ENCODE data around the gene TMX4.
"Not testable (repeated sequence)": the region's sequence is repeated elsewhere in the genome, so short reads cannot be mapped to it uniquely, and the experiment has no call there.

The TMX4 gene

DNA sequence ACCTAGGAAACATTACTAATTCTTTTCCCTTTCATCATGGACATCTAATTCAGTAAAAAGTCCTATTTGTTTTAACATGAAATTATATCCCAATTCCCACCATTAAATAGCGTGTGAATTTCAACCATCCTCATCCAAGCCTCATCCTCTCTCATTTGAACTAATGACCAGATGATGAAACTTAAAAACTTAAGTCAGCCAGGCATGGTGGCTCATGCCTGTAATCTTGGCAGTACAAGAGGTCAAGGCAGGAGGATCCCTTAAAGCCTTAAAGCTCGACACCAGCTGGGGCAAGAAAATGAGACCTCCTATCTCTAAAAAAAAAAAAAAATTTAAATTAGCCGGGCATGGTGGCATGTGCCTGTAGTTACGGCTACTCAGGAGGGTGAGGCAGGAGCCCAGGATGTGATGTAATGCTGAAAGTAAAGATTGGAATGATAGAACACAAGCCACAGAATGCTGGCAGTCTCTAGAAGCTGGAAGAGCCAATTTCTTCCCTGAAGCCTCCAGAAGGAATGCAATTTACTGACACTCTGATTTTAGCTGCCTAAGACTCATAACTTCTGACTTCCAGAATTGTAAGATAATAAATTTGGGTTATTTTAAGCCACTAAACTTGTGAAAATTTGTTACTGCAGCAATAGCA, 52.2 kb downstream of the TMX4 start:
- peak; percentile 42 for DNase-seq (ENCODE audit: low read depth)

DNA sequence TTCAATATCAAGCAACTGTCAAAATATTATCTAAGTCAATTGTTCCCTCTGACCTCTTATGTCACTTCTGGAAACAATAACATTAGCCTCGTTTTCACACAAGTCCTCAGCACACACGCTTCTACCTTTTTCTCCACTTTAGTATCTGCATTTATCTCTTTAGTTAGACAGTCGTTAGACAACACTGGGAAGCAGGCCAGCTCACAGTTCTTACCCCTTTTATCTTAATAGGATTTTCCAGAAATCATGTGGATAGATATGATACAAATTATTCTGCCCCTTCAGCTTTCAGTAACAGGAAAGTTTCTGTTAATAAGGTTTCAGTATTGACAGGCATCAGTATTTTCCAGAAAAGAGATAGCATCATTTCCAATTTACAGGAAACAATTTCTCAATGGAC, 53.4 kb downstream of the TMX4 start:
- no peak for DNase-seq (ENCODE audit: low read depth)

DNA sequence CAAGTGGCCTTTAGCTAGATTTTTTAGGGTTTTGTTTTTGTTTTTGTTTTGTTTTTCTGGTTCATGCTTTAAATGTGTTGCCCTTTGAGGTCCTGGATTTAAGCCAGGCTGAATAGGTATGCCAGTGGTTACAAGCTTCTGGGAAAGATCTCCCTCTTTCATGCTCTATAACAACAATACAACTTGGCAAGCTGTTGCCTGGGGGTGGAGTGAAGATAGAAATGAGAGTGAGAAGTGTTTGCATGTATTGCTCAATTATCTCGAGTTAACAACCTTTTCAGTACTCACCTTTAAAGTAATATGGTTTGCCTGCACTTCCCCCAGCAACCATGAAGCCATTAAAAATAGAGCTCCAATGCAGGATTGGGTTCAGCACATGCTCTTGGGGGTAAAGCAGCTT, 60.1 kb downstream of the TMX4 start:
- no peak for DNase-seq (ENCODE audit: low read depth)

GRCh38 chr20:7956561-7956960, 63.0 kb downstream of the TMX4 start:
- not testable (repeated sequence) for DNase-seq (ENCODE audit: low read depth)

- no peak for DNase-seq (ENCODE audit: low read depth)
Observed at GRCh38 chr20:7950387-7950786, 69.2 kb downstream of the TMX4 start.

DNA sequence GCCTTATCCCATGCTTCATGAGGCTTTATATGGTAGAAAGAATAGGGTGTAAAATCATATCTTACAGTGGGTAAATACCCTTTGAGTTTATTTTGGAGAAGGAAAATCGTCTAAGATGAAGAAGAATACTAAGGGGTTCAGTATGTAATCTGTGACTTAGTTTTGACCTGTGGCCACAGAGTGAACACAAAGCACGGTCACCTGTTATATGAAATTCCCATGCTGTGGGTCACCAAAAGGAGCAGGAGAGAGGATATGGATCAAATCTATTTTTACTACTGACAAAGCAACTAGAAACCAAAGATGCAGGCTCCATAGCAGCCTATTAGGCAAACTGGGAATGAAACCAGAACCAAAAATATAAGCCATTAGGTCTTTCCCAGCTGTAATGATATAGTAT, 75.7 kb downstream of the TMX4 start:
- DNase-seq (ENCODE audit: low read depth): no peak

- no peak for DNase-seq (ENCODE audit: low read depth)
Observed at GRCh38 chr20:7940341-7940740, 79.2 kb downstream of the TMX4 start, which contains the start of gene HAO1. Gene HAO1, minus strand, starts transcription at chr20:7940458. Its CDS starts 36 bp downstream, at chr20:7940422.

DNA sequence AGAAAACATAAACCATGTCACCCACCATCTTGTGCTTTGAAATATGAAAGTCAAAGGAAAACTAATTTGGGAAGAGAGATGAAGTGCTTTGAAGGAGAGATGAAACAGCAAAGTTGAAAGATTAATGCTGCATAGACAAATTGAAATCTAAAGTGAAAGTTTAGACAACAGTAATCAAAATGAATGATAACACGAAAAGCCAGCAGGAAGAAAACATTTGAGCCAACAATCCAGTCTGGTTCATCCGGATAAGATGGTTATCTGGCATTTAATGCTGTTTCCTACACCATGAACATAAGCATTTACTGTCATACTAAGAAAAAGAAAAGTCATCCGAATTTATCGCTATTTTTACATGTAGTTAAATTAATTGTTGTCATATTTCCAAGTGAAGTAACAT, 79.9 kb downstream of the TMX4 start:
- no peak for DNase-seq (ENCODE audit: low read depth)

DNA sequence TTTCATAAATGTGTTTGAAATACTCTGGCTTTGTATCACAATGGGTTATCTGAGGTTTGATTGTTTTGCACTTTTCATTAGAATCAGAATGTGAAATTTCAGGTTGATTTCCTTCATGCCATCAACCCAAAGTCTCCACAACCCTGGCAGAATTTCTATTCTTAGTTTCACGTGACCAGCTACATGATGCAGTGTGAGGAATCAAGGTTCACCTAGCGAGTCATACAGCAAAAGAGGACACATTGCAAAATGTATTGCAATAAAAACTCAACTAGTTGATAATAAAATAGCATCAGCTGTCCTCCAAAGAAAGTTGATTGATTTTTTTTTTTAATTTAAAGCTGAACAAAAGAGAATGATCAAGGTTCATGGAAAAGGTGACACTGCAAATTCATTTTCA, 81.5 kb downstream of the TMX4 start:
- DNase-seq (ENCODE audit: low read depth): no peak

- no peak for DNase-seq (ENCODE audit: low read depth)
Observed at GRCh38 chr20:7937328-7937727, 82.2 kb downstream of the TMX4 start.

DNA sequence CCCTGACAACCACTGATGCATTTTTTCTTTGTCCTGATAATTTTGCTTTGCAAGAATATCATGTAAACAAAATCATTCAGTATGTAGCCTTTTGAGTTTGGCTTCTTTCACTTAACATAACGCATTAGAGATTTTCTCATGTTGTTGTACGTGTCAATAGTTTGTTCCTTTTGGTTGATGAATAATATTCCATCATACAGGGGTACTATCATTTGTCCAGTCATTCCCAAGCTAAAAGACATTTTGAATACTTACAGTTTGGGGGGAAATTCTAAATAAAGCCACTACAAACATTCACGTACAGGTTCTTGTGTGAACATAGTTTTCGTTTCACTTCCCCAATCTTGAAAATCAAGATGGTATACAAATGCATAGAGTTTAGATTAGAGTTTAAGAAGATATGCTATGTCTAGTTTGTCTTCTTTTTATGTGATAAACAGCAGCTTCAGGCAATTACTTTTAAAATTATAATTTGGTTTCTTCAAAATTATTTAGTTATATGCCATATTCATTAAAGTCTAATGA, 84.5 kb downstream of the TMX4 start:
- DNase-seq (ENCODE audit: low read depth): no peak

- DNase-seq (ENCODE audit: low read depth): no peak
Observed at GRCh38 chr20:7933346-7933745, 86.2 kb downstream of the TMX4 start.

- DNase-seq (ENCODE audit: low read depth): no peak
Observed at GRCh38 chr20:7930343-7930742, 89.2 kb downstream of the TMX4 start.

All from stromal cell of bone marrow (primary cell).